Hindlimb muscle (tissue), 1 donor: ENCODE measurements around the gene IL4I1. TPM values are rescaled to one million over a fixed set of nuclear protein-coding genes. Genes with fewer than 3 reads are reported as not detected.

Experiments used
- DNase-seq: peaks from one replicate; pipeline ENCODE4 v3.0.0-alpha.2; 2013
- polyA plus RNA-seq: library from polyadenylated mRNA; unstranded; fragments of 120-200 nt; gene quantifications from one replicate; pipeline ENCODE4 v1.2.1, GENCODE V29; 2013; ENCODE audit not compliant: insufficient read length

IL4I1 gene
- polyA plus RNA-seq, 1 donor = 1.8 TPM

DNA sequence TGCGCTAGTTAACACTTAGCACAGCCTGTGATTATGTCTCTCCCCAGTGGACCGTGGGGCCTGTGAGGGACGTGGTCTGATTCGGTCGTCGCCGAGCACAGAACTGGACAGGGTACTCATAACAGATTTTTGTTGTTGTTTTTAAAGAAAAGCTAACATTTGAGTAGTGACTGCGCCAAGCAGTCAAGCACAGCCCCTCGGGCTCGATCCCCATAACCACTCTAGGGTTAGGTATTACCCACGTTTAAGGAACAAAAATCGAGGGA, 46.5 kb downstream of the IL4I1 start:
- no peak for DNase-seq

DNA sequence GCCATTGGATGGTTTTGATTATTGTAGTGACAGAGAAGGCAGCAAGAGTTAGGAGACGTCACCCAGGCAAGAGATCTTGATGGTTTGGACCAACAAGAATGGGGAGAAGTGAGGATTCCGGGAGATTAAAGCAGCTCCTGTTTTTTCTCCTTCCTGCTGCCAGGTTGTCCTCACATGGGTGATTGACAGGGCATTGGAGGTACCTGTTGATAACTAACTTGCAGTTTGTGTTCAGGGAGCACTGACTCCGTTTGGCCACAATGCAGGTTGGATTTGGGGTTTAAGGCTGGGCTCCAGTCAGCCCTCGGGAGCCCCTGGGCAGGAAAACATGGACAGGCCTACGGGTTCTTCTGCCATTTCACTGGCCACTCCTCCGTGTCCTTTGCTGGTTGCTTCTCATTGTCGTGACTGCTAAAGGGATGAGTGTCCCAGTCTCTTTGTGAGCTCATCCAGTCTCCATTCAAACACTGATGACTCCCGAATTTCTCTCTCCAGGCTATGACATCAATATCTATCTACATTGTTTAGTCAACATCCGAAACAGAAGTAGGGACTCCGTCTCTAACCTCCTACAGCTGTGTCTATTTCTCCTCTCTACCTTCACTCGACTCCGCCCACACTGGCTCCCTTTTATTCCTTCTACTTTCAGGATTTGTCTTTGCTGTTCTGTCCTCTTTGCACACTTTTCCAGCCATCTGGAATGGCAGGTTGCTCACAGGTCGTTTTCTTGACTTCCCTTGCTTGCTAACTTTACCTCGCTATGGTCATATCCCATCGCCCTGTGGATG, 47.1 kb downstream of the IL4I1 start:
- DNase-seq = no peak

DNA sequence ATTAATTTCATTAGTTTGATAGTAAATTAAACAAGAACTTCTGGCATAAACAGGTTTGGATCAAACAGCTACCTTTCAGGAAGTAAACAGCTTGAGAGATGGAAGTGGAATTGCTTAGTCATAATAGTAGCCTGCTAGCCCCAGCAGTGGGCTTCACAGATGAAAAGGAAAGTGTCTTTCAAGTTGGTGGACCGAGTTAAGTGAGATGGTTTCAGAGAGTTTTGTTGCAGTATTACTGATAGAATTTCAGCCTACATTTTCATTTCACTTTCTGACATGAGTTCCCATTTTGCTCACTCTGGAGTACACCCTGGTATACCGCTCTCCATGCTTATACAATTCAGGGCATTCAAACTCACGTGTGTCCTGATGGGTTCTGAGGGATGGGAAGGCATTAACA, 47.7 kb downstream of the IL4I1 start:
- DNase-seq = no peak

DNA sequence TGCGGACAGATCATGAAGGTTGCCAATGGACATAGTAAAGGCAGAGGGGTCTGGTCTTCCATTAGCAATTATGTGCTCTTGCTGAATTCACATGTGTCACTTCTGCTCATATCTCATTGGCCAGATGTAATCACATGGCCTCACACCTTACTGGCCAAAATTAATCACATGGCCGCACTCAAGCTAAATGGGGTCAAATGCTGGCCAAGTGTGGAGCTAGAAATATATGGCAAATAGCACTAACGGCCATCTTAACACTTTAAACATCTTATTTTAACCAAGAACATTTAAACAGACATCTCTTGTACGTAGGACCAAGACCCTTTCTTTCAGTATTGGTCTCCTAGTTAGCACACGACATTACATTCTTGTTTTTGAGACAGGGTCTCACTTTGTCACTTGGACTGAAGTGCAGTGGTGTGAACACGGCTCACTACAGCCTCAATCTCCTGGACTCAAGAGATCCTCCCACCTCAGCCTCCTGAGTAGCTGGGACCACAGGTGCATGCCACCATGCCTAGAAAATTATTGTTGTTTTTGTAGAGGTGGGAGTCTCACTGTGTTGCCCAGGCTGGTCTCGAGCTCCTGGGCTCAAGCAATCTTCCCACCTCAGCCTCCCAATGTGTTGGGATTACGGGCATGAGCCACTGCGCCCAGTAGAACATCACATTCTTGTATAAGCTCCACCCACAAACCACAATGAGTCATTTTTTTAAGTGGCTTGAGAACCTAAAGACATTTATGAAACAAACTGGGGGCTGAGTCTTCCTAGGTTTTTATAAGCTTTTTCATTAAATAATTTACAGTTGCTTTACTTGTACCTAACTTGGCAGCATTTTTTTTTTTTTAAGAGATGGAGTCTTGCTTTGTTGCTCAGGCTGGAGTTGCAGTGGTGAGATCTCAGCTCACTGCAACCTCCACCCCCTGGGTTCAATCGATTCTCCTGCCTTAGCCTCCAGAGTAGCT, 48.7 kb downstream of the IL4I1 start:
- DNase-seq = no peak

DNA sequence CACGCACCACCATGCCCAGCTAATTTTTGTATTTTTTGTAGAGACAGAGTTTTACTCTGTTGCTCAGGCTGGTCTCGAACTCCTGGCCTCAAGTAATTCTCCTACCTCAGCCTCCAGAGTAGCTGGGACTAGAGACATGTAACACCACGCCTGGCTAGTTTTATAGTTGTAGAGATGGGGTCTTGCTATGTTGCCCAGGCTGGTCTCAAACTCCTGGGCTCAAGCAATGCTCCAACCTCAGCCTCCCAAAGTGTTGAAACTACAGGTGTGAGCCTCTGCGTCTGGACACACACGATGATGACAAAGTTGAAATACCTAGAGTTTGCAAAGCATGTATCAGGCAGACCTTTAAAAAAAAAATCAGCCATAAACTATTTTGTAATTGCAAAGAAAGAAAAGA, 50.3 kb downstream of the IL4I1 start:
- no peak for DNase-seq

DNA sequence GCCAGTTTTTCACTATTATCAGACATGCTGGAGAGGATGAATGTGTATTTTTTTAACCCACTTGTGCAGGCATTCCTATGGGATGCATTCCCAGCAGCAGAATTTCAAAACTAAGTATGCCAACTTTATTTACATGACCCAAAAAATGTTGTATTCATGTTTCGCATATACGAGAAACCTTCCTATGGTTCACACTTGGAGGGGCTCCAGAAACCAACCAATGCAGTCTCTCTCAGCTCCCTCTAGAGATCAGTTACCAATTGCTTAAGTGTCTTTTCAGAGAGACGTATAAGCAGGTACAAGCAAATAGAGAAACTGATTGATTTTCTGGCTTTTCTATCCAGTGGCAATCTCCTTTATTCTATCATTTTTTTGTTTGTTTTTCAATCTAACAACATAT, 51.3 kb downstream of the IL4I1 start:
- no peak for DNase-seq

DNA sequence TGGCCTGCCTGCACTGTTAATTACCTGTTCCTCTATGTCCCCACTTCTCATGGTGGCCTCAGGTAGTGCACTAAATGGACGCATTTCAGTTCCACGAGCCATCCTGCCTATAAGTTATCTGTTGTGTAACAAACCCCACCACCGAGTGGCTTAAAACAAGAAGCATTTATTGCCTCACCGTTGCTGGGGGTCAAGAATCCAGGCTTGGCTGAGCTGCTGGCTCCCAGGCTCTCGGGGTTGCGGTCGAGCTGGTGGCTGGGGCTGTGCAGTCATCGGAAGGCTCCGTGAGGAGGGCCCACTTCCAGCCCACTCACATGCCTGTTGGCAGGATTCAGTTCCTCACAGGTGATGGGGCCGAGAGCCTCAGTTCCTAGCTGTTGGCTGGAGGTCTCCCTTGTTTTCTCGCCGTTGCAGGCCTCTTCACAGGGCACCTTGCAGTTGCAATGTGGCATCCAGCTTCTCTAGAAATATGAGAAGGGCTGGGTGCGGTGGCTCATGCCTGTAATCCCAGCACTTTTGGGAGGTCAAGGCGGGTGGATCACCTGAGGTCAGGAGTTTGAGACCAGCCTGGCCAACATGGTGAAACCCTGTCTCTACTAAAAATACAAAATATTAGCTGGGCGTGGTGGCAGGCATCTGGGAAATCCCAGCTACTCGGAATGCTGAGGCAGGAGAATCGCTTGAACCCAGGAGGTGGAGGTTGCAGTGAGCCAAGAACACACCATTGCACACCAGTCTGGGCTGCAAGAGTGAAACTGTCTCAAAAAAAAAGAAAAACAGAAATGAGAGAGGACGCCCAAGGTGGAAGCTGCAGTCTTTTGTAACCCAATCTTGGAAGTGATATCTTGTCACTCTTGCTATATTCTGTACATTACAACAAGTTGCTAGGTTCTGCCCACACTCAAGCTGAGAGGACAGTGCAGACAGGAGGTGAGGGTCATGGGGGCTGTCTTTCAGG, 52.3 kb downstream of the IL4I1 start:
- no peak for DNase-seq

DNA sequence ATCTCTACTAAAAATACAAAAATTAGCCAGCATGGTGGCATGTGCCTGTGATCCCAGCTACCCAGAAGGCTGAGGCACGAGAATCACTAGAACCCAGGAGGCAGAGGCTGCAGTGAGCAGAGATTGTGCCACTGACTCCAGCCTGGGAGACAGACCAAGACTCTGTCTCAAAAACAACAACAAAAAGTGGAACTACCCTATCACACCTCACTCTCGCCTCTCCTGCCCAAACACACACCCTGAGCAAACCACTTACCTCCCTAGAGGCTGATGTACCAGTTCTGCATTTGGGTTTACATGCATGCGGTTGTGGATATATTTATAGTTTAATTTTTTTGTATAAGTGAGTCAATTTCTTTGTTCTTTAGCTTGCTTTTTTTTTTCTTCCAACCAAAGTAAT, 53.4 kb downstream of the IL4I1 start:
- no peak for DNase-seq

DNA sequence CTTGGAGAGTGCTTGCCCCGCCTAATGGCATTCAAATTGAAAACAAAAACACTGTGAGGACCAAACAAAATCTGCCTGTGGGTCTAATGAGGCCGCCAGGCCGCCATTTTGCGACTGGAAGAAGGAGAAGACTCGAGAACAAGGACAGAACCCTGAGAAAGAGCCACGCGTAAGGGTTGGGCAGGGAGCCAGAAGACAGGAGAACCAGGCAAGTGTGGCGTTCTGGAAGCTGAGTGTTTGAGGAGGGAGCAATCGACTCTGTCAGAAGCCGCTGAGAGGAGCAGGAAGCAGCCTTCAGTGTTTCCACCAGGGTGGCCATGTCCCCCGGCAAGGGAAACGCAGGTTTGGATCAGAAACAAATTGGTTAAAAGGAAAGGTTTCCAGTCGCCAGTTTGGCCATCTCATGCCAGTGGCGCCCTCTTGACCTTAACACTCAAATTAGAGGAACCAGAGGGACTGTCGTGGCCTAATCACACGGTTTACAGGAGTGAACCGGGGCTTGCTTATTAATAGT, 55.9 kb downstream of the IL4I1 start:
- no peak for DNase-seq

DNA sequence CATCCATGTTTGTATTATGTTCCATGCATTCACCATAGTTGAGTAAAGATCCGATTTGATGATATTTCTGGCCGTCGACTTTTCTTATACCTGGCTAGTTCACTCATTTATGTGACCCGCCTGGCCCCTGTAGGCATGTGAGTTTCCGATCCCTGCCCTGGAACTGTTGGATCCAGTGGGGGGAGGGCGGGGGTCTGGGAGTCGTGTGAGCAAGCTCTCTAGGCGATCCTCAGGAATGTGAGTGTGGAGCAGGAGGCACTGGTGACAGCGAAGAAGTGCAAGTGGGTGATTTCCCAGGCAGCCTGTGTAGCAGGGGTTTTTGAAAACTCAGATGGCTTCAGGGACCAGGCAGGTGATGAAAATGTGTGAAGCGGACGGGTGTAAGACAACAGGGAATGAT, 56.4 kb downstream of the IL4I1 start:
- DNase-seq = no peak

DNA sequence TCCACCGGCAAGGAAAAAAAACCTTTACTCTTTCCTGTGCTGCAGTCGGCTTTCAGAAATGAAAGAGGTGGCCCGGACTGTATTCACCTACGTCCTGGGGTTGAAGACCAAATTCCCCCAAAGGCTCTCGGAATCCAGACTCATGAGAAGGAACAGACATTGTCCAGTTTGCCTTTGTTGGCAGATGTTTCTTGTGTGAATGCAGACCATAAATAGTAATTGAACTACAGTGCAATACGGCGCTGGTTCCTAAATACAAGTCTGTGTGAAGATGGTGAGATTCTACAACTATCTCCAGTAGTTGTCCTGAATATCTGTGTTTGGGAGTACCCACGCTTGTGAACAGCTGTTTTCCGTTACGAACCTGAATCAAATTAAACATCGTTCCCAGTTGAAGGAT, 57.0 kb downstream of the IL4I1 start:
- no peak for DNase-seq

Other genes starting within 250 kb of the IL4I1 start
- 38.7 TPM for gene IRF3, start 231.0 kb downstream of the IL4I1 start, polyA plus RNA-seq
- 35.9 TPM for gene BCL2L12, start 231.0 kb downstream of the IL4I1 start, polyA plus RNA-seq
- 214 TPM for gene PRMT1, start 219.6 kb downstream of the IL4I1 start, polyA plus RNA-seq
- 2.2 TPM for gene ADM5, start 207.3 kb downstream of the IL4I1 start, polyA plus RNA-seq
- gene CPT1C, start 205.8 kb downstream of the IL4I1 start, polyA plus RNA-seq = 6.2 TPM
- 0.94 TPM for gene TSKS, start 133.6 kb downstream of the IL4I1 start, polyA plus RNA-seq
- 68.3 TPM for gene AP2A1, start 129.9 kb downstream of the IL4I1 start, polyA plus RNA-seq
- gene FUZ, start 83.6 kb downstream of the IL4I1 start, polyA plus RNA-seq = 18.3 TPM
- gene MED25, start 78.6 kb downstream of the IL4I1 start, polyA plus RNA-seq = 33.0 TPM
- 254 TPM for gene PTOV1, start 45.7 kb downstream of the IL4I1 start, polyA plus RNA-seq
- 34.3 TPM for gene PNKP, start 29.3 kb downstream of the IL4I1 start, polyA plus RNA-seq
- 42.7 TPM for gene AKT1S1, start 19.5 kb downstream of the IL4I1 start, polyA plus RNA-seq
- gene TBC1D17, start 19.2 kb downstream of the IL4I1 start, polyA plus RNA-seq = 49.1 TPM
- gene ATF5, start 32.3 kb upstream of the IL4I1 start, polyA plus RNA-seq = 28.8 TPM
- gene NUP62, start 32.6 kb upstream of the IL4I1 start, polyA plus RNA-seq = 64.1 TPM
- gene SIGLEC11, start 64.3 kb upstream of the IL4I1 start, polyA plus RNA-seq = 0.93 TPM
- gene VRK3, start 128.5 kb upstream of the IL4I1 start, polyA plus RNA-seq = 17.1 TPM
- 8.0 TPM for gene ZNF473, start 129.1 kb upstream of the IL4I1 start, polyA plus RNA-seq